WERI-Rb-1 (cell line): ENCODE results near the gene METTL18.

Experiments
- DNase-seq: peaks from one replicate; pipeline ENCODE4 v3.0.0-alpha.2; 2020
- H3K27ac ChIP-seq: fragments of 250-450 bp; sonication (Bioruptor Pico); 2 replicates; pipeline ENCODE4 v1.5.1; 2020; ENCODE audit warnings: mild to moderate bottlenecking, moderate library complexity
- H3K27me3 ChIP-seq: fragments of 250-450 bp; sonication (Bioruptor Pico); 2 replicates; pipeline ENCODE4 v1.5.1; 2021; ENCODE audit warnings: mild to moderate bottlenecking, low read depth, moderate library complexity; ENCODE audit not compliant: insufficient read depth, severe bottlenecking
- H3K36me3 ChIP-seq: fragments of 250-450 bp; sonication (Bioruptor Pico); 2 replicates; pipeline ENCODE4 v1.5.1; 2020; ENCODE audit warnings: mild to moderate bottlenecking, moderate library complexity
- H3K4me3 ChIP-seq: 2 replicates; pipeline ENCODE4 v1.5.1; 2011; ENCODE audit warnings: low read depth, mild to moderate bottlenecking, control low read depth, low read length
- H3K9me3 ChIP-seq: fragments of 250-450 bp; sonication (Bioruptor Pico); 2 replicates; pipeline ENCODE4 v1.5.1; 2021; ENCODE audit warnings: mild to moderate bottlenecking, moderate library complexity; ENCODE audit not compliant: severe bottlenecking
- CTCF ChIP-seq: IDR thresholded peaks from 2 replicates; pipeline ENCODE4 v1.5.1; 2011; ENCODE audit warnings: low read depth, mild to moderate bottlenecking, control low read depth, inconsistent platforms, low read length

METTL18 gene

GRCh38 chr1:169796274-169796810 is 1.6 kb upstream of the METTL18 start:
- Histone ChIP-seq H3K27ac (no peak overlapping the region), H3K27me3 (no peaks in the 10 kb centered on the region), H3K4me3 (no peak overlapping the region), H3K36me3 (no peaks in the 10 kb centered on the region), H3K9me3 (no peaks in the 10 kb centered on the region)
- DNase-seq: no peak
- no peak for TF ChIP-seq CTCF

GRCh38 chr1:169795687-169796086 is 980 bp upstream of the METTL18 start:
- Histone ChIP-seq H3K27ac (no peak overlapping the region), H3K4me3 (peak overlapping the region; percentile 77), H3K27me3 (no peaks in the 10 kb centered on the region), H3K36me3 (no peaks in the 10 kb centered on the region), H3K9me3 (no peaks in the 10 kb centered on the region)
- no peak for TF ChIP-seq CTCF
- no peak for DNase-seq

GRCh38 chr1:169793730-169794129 is 977 bp downstream of the METTL18 start:
- no peak overlapping the region for H3K27ac ChIP-seq
- TF ChIP-seq CTCF: no peak

GRCh38 chr1:169788402-169788801 is 6.3 kb downstream of the METTL18 start:
- no peak for DNase-seq
- no peaks in the 10 kb centered on the region for H3K27me3 ChIP-seq
- TF ChIP-seq CTCF: no peak
- H3K36me3 ChIP-seq: no peaks in the 10 kb centered on the region
- H3K4me3 ChIP-seq: no peak overlapping the region
- no peaks in the 10 kb centered on the region for H3K9me3 ChIP-seq
- H3K27ac ChIP-seq: no peak overlapping the region

More at GRCh38 chr1:169793730-169794129, 977 bp downstream of the METTL18 start:
- no peaks in the 10 kb centered on the region for H3K27me3 ChIP-seq
- H3K36me3 ChIP-seq: no peaks in the 10 kb centered on the region
- no peak overlapping the region for H3K4me3 ChIP-seq
- DNase-seq: no peak
- no peaks in the 10 kb centered on the region for H3K9me3 ChIP-seq

- Histone ChIP-seq H3K27me3 (no peaks in the 10 kb centered on the region), H3K9me3 (no peaks in the 10 kb centered on the region), H3K27ac (no peak overlapping the region), H3K4me3 (no peak overlapping the region), H3K36me3 (no peaks in the 10 kb centered on the region)
- no peak for TF ChIP-seq CTCF
- no peak for DNase-seq
These were observed 7.7 kb downstream of the METTL18 start for GRCh38 chr1:169786974-169787373.

GRCh38 chr1:169785267-169785666 is 9.4 kb downstream of the METTL18 start:
- Histone ChIP-seq H3K27ac (no peak overlapping the region), H3K9me3 (no peaks in the 10 kb centered on the region), H3K36me3 (no peaks in the 10 kb centered on the region), H3K27me3 (no peaks in the 10 kb centered on the region), H3K4me3 (no peak overlapping the region)
- DNase-seq: no peak
- TF ChIP-seq CTCF: no peak
